IPS-20b (cell line): ENCODE results near the gene ST3GAL4.

Experiments used
- H3K27ac ChIP-seq: one replicate; pipeline ENCODE4 v1.5.1; 2013; ENCODE audit warnings: low read length
- H3K27me3 ChIP-seq: 2 replicates; pipeline ENCODE4 v1.6.1; 2013; ENCODE audit warnings: mild to moderate bottlenecking, low read length, inconsistent platforms; ENCODE audit not compliant: insufficient read depth
- H3K36me3 ChIP-seq: 2 replicates; pipeline ENCODE4 v1.6.1; 2013; ENCODE audit warnings: low read depth, mild to moderate bottlenecking, inconsistent platforms, low read length, moderate library complexity; ENCODE audit not compliant: insufficient read depth
- H3K4me1 ChIP-seq: 2 replicates; pipeline ENCODE4 v1.6.1; 2013; ENCODE audit warnings: mild to moderate bottlenecking, control low read depth, inconsistent platforms, low read length, moderate library complexity; ENCODE audit not compliant: insufficient read depth
- H3K4me3 ChIP-seq: 2 replicates; pipeline ENCODE4 v1.5.1; 2013; ENCODE audit warnings: mild to moderate bottlenecking, low read length, inconsistent platforms
- H3K9ac ChIP-seq: 2 replicates; pipeline ENCODE4 v1.6.1; 2013; ENCODE audit warnings: low read depth, mild to moderate bottlenecking, inconsistent platforms, low read length, moderate library complexity
- H3K9me3 ChIP-seq: 2 replicates; pipeline ENCODE4 v1.6.1; 2013; ENCODE audit warnings: mild to moderate bottlenecking, low read depth, low read length, inconsistent platforms; ENCODE audit not compliant: insufficient read depth

ST3GAL4 gene

DNA sequence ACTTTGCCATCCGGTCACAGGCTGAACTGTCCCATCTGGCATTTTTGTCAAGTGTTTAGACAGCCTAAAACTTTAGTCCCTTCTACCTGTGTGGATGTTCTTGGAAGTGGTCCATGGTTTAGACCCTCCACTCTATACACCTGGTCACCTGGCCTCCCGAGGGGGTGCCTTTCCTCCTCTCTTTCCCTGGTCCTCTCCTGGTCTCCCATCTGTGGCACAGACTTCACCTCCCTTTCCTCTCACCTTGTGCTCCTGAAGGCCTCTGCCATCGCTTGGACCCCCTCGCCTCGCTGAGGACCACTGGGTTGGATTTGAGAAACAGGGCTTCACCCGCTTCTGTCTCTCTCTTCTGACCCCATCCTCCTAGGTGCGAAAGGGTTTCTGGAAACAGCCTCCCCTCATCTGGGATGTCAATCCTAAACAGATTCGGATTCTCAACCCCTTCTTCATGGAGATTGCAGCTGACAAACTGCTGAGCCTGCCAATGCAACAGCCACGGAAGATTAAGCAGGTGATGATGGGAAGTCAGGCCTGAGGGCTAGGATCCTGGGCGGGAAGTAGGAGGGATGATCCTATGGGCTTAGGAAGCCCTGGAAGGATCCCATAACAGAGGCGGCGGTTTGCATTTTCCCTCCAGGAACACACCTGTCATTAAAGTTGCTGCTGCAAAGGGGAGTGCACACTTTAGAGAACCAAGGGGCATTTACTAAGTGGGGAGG lies 53.6 kb downstream of the ST3GAL4 start:
- H3K9ac ChIP-seq: no peak overlapping the region
- H3K36me3 ChIP-seq: peaks cover 27% of the 10 kb centered on the region
- no peak overlapping the region for H3K27ac ChIP-seq
- H3K27me3 ChIP-seq: no peaks in the 10 kb centered on the region
- no peaks in the 10 kb centered on the region for H3K9me3 ChIP-seq
- H3K4me3 ChIP-seq: no peak overlapping the region
- 0 out of 2 replicates have a peak, but pooled peaks cover 6% of the 10 kb centered on the region for H3K4me1 ChIP-seq

DNA sequence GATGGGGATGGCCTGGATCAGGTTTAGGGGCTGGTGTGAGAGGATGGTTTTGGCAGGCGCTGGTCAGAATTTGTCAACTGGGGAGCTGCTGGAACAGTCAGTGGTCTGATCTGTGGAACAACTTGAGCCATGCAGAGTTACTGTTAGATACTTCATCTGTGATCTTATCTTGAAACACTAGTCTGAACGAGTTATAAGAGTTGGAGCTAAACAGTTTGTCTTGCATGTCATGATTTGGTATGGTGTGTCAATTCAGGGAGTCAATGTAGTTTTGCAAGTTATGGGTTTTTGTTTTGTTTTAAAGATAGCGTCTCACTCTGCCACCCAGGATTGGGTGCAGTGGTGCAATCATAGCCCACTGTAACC lies 54.1 kb downstream of the ST3GAL4 start:
- Histone ChIP-seq H3K36me3 (peaks cover 27% of the 10 kb centered on the region), H3K4me1 (0 out of 2 replicates have a peak, but pooled peaks cover under 1% of the 10 kb centered on the region), H3K4me3 (no peak overlapping the region), H3K9ac (no peak overlapping the region), H3K27ac (no peak overlapping the region), H3K27me3 (no peaks in the 10 kb centered on the region), H3K9me3 (no peaks in the 10 kb centered on the region)

DNA sequence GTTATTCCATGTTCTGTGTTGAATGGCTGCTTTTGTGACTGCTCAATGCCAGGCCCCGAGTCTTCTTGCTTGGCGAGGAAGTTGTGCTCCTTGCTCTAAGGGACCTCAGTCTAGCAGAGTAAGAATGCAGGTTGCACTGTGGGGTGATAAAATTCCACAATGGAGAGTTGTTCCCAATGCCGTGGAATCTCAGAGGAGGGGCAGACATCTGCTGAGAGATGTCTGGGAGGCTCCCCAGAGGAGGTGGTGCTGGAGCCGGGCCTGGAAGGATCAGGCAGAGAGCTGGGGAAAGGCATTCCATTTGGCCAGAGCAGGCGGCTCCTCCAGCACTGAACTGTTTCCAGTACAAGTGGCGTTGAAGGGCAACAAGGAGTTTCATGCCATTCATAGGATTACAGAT lies 55.2 kb downstream of the ST3GAL4 start:
- Histone ChIP-seq H3K36me3 (peaks cover 27% of the 10 kb centered on the region), H3K4me3 (no peak overlapping the region), H3K27ac (no peak overlapping the region), H3K9me3 (no peaks in the 10 kb centered on the region), H3K4me1 (no peaks in the 10 kb centered on the region), H3K9ac (no peak overlapping the region), H3K27me3 (no peaks in the 10 kb centered on the region)

- no peaks in the 10 kb centered on the region for H3K4me1 ChIP-seq
- H3K36me3 ChIP-seq: peaks cover 23% of the 10 kb centered on the region
- no peak overlapping the region for H3K27ac ChIP-seq
- no peaks in the 10 kb centered on the region for H3K9me3 ChIP-seq
- H3K4me3 ChIP-seq: no peak overlapping the region
- H3K27me3 ChIP-seq: peaks cover 3% of the 10 kb centered on the region; the same call in 1 of the 2 replicates
- H3K9ac ChIP-seq: no peak overlapping the region
Observed at GRCh38 chr11:126411971-126412381, 56.5 kb downstream of the ST3GAL4 start.

GRCh38 chr11:126413426-126413825 lies 57.9 kb downstream of the ST3GAL4 start:
- peaks cover 14% of the 10 kb centered on the region for H3K36me3 ChIP-seq
- no peaks in the 10 kb centered on the region for H3K4me1 ChIP-seq
- no peaks in the 10 kb centered on the region for H3K9me3 ChIP-seq
- H3K27me3 ChIP-seq: peaks cover 9% of the 10 kb centered on the region
- H3K27ac ChIP-seq: no peak overlapping the region
- no peak overlapping the region for H3K9ac ChIP-seq
- H3K4me3 ChIP-seq: no peak overlapping the region

DNA sequence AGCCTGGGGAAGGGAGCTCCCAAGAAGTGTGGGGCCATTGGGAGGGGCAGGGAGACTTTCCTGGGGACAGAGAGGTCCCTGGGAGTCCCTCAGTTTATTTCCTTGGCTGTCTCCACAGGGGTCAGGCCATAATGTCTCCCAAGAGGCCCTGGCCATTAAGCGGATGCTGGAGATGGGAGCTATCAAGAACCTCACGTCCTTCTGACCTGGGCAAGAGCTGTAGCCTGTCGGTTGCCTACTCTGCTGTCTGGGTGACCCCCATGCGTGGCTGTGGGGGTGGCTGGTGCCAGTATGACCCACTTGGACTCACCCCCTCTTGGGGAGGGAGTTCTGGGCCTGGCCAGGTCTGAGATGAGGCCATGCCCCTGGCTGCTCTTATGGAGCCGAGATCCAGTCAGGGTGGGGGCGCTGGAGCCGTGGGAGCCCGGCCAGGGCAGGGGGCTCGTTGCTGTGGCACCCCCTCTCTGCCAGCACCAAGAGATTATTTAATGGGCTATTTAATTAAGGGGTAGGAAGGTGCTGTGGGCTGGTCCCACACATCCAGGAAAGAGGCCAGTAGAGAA lies 58.4 kb downstream of the ST3GAL4 start:
- H3K4me1 ChIP-seq: no peaks in the 10 kb centered on the region
- no peak overlapping the region for H3K27ac ChIP-seq
- H3K36me3 ChIP-seq: peaks cover 11% of the 10 kb centered on the region
- no peak overlapping the region for H3K4me3 ChIP-seq
- no peaks in the 10 kb centered on the region for H3K9me3 ChIP-seq
- peaks cover 9% of the 10 kb centered on the region for H3K27me3 ChIP-seq
- H3K9ac ChIP-seq: no peak overlapping the region

- peaks cover 9% of the 10 kb centered on the region for H3K27me3 ChIP-seq
- no peak overlapping the region for H3K9ac ChIP-seq
- no peak overlapping the region for H3K4me3 ChIP-seq
- H3K27ac ChIP-seq: no peak overlapping the region
- no peaks in the 10 kb centered on the region for H3K9me3 ChIP-seq
- peaks cover 6% of the 10 kb centered on the region for H3K36me3 ChIP-seq
- no peaks in the 10 kb centered on the region for H3K4me1 ChIP-seq
Observed at GRCh38 chr11:126414615-126415014, 59.1 kb downstream of the ST3GAL4 start.

DNA sequence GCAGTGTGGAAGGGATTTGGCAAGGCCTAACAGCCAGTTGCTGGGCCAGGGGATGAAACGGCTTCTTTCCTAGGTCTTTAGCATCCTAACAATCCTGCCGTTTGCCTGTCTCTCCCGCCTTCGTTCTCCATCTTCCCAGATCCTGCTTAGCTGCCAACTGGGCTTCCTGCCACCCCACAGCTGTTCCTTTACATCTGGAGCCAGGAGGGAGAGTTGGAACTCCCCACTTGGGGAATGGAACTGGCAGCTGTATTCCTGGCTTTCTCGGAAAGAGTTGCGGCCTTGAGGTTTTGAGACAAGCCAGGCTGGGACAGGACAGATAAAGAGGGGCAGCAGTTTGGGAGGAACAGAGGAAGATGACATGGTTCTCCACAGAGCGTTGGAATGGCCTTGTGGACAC lies 59.6 kb downstream of the ST3GAL4 start:
- Histone ChIP-seq H3K4me3 (no peak overlapping the region), H3K27ac (no peak overlapping the region), H3K4me1 (no peaks in the 10 kb centered on the region), H3K9ac (no peak overlapping the region), H3K36me3 (peaks cover 6% of the 10 kb centered on the region), H3K9me3 (no peaks in the 10 kb centered on the region), H3K27me3 (peaks cover 9% of the 10 kb centered on the region)

- peaks cover 6% of the 10 kb centered on the region; the same call in 1 of the 2 replicates for H3K36me3 ChIP-seq
- H3K27me3 ChIP-seq: peaks cover 9% of the 10 kb centered on the region
- H3K9me3 ChIP-seq: no peaks in the 10 kb centered on the region
- peak overlapping the region; percentile 48; the same call in 1 of the 2 replicates for H3K4me3 ChIP-seq
- no peak overlapping the region for H3K27ac ChIP-seq
- no peaks in the 10 kb centered on the region for H3K4me1 ChIP-seq
- peak overlapping the region; percentile 54; the same call in 1 of the 2 replicates for H3K9ac ChIP-seq
Observed at GRCh38 chr11:126415669-126416420, 60.4 kb downstream of the ST3GAL4 start.

DNA sequence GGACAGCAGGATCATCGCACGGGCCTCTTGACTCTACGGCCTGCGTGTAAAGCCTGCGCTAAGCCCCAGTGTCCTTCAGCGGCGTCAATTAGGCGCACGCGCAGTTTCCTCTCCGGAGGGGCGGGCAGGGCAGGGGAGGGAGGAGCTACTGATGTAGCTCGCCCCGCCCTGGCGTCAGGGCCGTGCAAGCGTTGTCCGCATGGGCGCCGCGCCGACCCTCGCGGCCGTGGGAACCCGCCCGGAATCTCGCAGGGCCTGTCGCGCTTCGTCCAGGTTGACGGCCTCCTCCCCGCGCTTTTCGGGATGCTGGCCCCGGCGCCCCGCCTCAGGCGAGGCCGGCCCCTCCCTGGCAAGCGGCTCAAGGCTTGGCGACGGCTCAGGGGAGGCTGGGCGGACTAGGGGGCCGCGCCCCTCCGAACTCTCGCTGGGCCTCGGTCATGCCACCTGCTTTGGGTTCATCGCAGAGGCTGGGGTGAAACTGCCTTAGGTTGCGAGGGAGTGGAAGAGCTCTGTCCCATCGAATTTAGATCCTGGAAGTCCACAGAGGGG lies 61.1 kb downstream of the ST3GAL4 start:
- Histone ChIP-seq H3K36me3 (peaks cover 6% of the 10 kb centered on the region; the same call in 1 of the 2 replicates), H3K9me3 (no peaks in the 10 kb centered on the region), H3K4me3 (peak overlapping the region; percentile 48; the same call in 1 of the 2 replicates), H3K27ac (no peak overlapping the region), H3K9ac (peak overlapping the region; percentile 54; the same call in 1 of the 2 replicates), H3K27me3 (peaks cover 9% of the 10 kb centered on the region), H3K4me1 (no peaks in the 10 kb centered on the region)

- Histone ChIP-seq H3K4me1 (no peaks in the 10 kb centered on the region), H3K4me3 (peak overlapping the region; percentile 48; the same call in 1 of the 2 replicates), H3K27ac (no peak overlapping the region), H3K9ac (peak overlapping the region; percentile 42; the same call in 1 of the 2 replicates), H3K27me3 (peaks cover 9% of the 10 kb centered on the region), H3K36me3 (peaks cover 6% of the 10 kb centered on the region; the same call in 1 of the 2 replicates), H3K9me3 (no peaks in the 10 kb centered on the region)
Observed at GRCh38 chr11:126417091-126417862, 61.8 kb downstream of the ST3GAL4 start.
